SK-N-SH (cell line): ENCODE results near the gene LTB4R. TPM values are rescaled to one million over a fixed set of nuclear protein-coding genes. Genes with fewer than 3 reads are reported as not detected.

Source experiments
- CTCF ChIA-PET: fragments of 300-600, 350-600 bp; formaldehyde crosslinking; extraction: SDS; loops from one replicate; lab custom pipeline; 2021; lab: Yijun Ruan, JAX
- POLR2A ChIA-PET: fragments of 350-600 bp; sonication (Branson Sonifier 250); formaldehyde crosslinking; extraction: SDS; loops from one replicate; lab custom pipeline; 2020; ENCODE audit warnings: antibody characterized with exemption, inconsistent platforms; lab: Yijun Ruan, JAX
- DNase-seq: peaks from one replicate; pipeline ENCODE4 v3.0.0; 2012
- H2AFZ ChIP-seq: fragments of 200-600 bp; sonication (generic); 2 replicates; pipeline ENCODE4 v1.8.1; 2016; ENCODE audit warnings: antibody characterized with exemption, mild to moderate bottlenecking, low read depth
- H3F3A ChIP-seq: fragments of 200-600 bp; sonication (generic); replicated peaks from 2 replicates; pipeline ENCODE3; 2016; ENCODE audit warnings: antibody characterized with exemption, mild to moderate bottlenecking; ENCODE audit not compliant: insufficient read depth
- H3K27ac ChIP-seq, 2 experiments: fragments of 200-500 bp in 1 of 2; fragments of 200-600 bp in 1 of 2; sonication (Bioruptor generic) in 1 of 2; sonication (generic), shearing (Covaris generic) in 1 of 2; 2 replicates each; pipeline versions ENCODE4 v1.5.1 to v1.6.1; 2014 to 2016; ENCODE audit warnings: low read depth in 2 of 2, inconsistent platforms in 1 of 2, low read length in 1 of 2, mild to moderate bottlenecking in 1 of 2, mixed read lengths in 1 of 2
- H3K27me3 ChIP-seq: fragments of 200-600 bp; sonication (generic), shearing (Covaris generic); 2 replicates; pipeline ENCODE4 v1.6.1; 2016; ENCODE audit warnings: mixed run types; ENCODE audit not compliant: insufficient read depth
- H3K36me3 ChIP-seq, 2 experiments: fragments of 200-500 bp in 1 of 2; fragments of 200-600 bp in 1 of 2; sonication (Bioruptor generic) in 1 of 2; sonication (generic) in 1 of 2; replicated peaks in 1 of 2; 2 replicates each; pipeline versions ENCODE3 to v1.5.1; 2014 to 2016; ENCODE audit warnings: low read length in 1 of 2, mild to moderate bottlenecking in 1 of 2; ENCODE audit not compliant: insufficient read depth in 2 of 2, control insufficient read depth in 1 of 2
- H3K4me1 ChIP-seq, 2 experiments: fragments of 200-500 bp in 1 of 2; fragments of 200-600 bp in 1 of 2; sonication (Bioruptor generic) in 1 of 2; sonication (generic), shearing (Covaris generic) in 1 of 2; 2 replicates each; pipeline versions ENCODE4 v1.5.1 to v1.6.1; 2014 to 2016; ENCODE audit warnings: low read depth in 1 of 2, low read length in 1 of 2, mixed run types in 1 of 2; ENCODE audit not compliant: insufficient read depth in 2 of 2, control insufficient read depth in 1 of 2
- H3K4me2 ChIP-seq: fragments of 200-600 bp; sonication (generic), shearing (Covaris generic); 2 replicates; pipeline ENCODE4 v1.6.1; 2017; ENCODE audit warnings: mixed run types
- H3K4me3 ChIP-seq, 2 experiments: fragments of 200-500 bp in 1 of 2; fragments of 200-600 bp in 1 of 2; sonication (Bioruptor generic) in 1 of 2; sonication (generic), shearing (Covaris generic) in 1 of 2; 2 replicates each; pipeline versions ENCODE4 v1.5.1 to v1.8.1; 2014 to 2016; ENCODE audit warnings: low read depth in 2 of 2, inconsistent platforms in 1 of 2, low read length in 1 of 2, mild to moderate bottlenecking in 1 of 2, mixed read lengths in 1 of 2, moderate library complexity in 1 of 2
- H3K79me2 ChIP-seq: fragments of 200-600 bp; sonication (generic); 2 replicates; pipeline ENCODE4 v1.8.1; 2017; ENCODE audit warnings: mild to moderate bottlenecking; ENCODE audit not compliant: insufficient read depth
- H3K9ac ChIP-seq: fragments of 200-600 bp; sonication (generic); 2 replicates; pipeline ENCODE4 v1.6.1; 2017; ENCODE audit warnings: mixed run types
- H3K9me2 ChIP-seq: fragments of 200-600 bp; sonication (generic); 2 replicates; pipeline ENCODE4 v1.6.1; 2017; ENCODE audit warnings: mixed run types
- H3K9me3 ChIP-seq: fragments of 200-600 bp; sonication (generic); 2 replicates; pipeline ENCODE4 v1.6.1; 2017; ENCODE audit warnings: mixed run types, mild to moderate bottlenecking, moderate library complexity
- H4K20me1 ChIP-seq: fragments of 200-600 bp; sonication (generic); 2 replicates; pipeline ENCODE4 v1.6.1; 2017; ENCODE audit warnings: mild to moderate bottlenecking, mixed run types; ENCODE audit not compliant: insufficient read depth
- CTCF ChIP-seq: fragments of 200-600 bp; sonication (generic); IDR thresholded peaks from 2 replicates; pipeline ENCODE4 v1.6.1; 2017; ENCODE audit warnings: antibody characterized with exemption, mild to moderate bottlenecking, moderate library complexity
- FOXM1 ChIP-seq: IDR thresholded peaks from 2 replicates; pipeline ENCODE4 v1.4.0; 2012; ENCODE audit warnings: low read depth, mild to moderate bottlenecking
- GABPA ChIP-seq: IDR thresholded peaks from 2 replicates; pipeline ENCODE4 v1.4.0; 2012; ENCODE audit warnings: low read depth, mild to moderate bottlenecking
- RXRA ChIP-seq: IDR thresholded peaks from 2 replicates; pipeline ENCODE4 v1.4.0; 2012; ENCODE audit warnings: low read depth, mild to moderate bottlenecking, borderline replicate concordance
- TEAD4 ChIP-seq: IDR thresholded peaks from 2 replicates; pipeline ENCODE4 v1.4.0; 2012; ENCODE audit warnings: mild to moderate bottlenecking, borderline replicate concordance; ENCODE audit not compliant: insufficient read depth
- USF2 ChIP-seq: fragments of 150-350 bp; IDR thresholded peaks from 2 replicates; pipeline ENCODE4 v1.6.1; 2017; ENCODE audit warnings: antibody characterized with exemption, low read length, low read depth, borderline replicate concordance
- ZBTB33 ChIP-seq: IDR thresholded peaks from 2 replicates; pipeline ENCODE4 v1.4.0; 2012; ENCODE audit warnings: low read depth, borderline replicate concordance
- WGBS: methylation state at CpG from one replicate; pipeline ENCODE4 v1.1.6; 2017; ENCODE audit warnings: low lambda C conversion rate; 5-methylcytosine and 5-hydroxymethylcytosine counted together
- polyA plus RNA-seq, 3 experiments: library from polyadenylated mRNA; depleted of rRNA; stranded (reverse); fragments of >200 nt; gene quantifications; 2 replicates each; pipeline ENCODE4 v1.2.3, GENCODE V29; 2012
- TF ChIP-seq, protein P1 (sequence below): IDR thresholded peaks from 2 replicates; pipeline ENCODE4 v1.6.1; 2012; ENCODE audit warnings: mild to moderate bottlenecking, low read depth, low read length, moderate library complexity
- TF ChIP-seq, protein P2 (sequence below): fragments of 150-350 bp; IDR thresholded peaks from 2 replicates; pipeline ENCODE4 v1.6.1; 2016; ENCODE audit warnings: mild to moderate bottlenecking, low read depth, low read length
- TF ChIP-seq, protein P3 (sequence below): IDR thresholded peaks from 2 replicates; pipeline ENCODE4 v1.4.0; 2012; ENCODE audit warnings: low read depth, borderline replicate concordance

The LTB4R gene
- polyA plus RNA-seq, 1 of the 3 experiments (the other 2 are of a cell fraction) = 11.9 TPM

- Histone ChIP-seq H3K27ac (no peak overlapping the region), H3K79me2 (peaks cover under 1% of the 10 kb centered on the region; the same call in 1 of the 2 replicates), H2AFZ (no peak overlapping the region), H3F3A (peaks cover 4% of the 10 kb centered on the region), H3K9me2 (no peaks in the 10 kb centered on the region), H3K4me3 (no peak overlapping the region), H3K27me3 (no peaks in the 10 kb centered on the region), H4K20me1 (no peaks in the 10 kb centered on the region), H3K36me3 (peaks cover 27 to 74% of the 10 kb centered on the region in 2 experiments), H3K9me3 (no peaks in the 10 kb centered on the region), H3K4me1 (peaks cover 0 to 2% of the 10 kb centered on the region in 2 experiments; a peak in 1 of 4 replicates), H3K9ac (no peak overlapping the region), H3K4me2 (no peak overlapping the region)
- ChIA-PET CTCF (interaction anchor here (0.7 to 6.7 kb wide), 20 partner anchors 8 to 292 kb away, joined by 3 to 115 read pairs (median 12); partner anchors contain the start of genes DHRS1, NOP9, RABGGTA and TINF2), POLR2A (interaction anchor here (1.2 kb wide), 1 partner anchor 119 kb away, joined by 3 read pairs; no protein-coding TSS in a partner anchor)
- no peak for DNase-seq
- 87% methylated on average over 11 of the region's 11 CpGs for WGBS
- TF ChIP-seq, protein P1, sequence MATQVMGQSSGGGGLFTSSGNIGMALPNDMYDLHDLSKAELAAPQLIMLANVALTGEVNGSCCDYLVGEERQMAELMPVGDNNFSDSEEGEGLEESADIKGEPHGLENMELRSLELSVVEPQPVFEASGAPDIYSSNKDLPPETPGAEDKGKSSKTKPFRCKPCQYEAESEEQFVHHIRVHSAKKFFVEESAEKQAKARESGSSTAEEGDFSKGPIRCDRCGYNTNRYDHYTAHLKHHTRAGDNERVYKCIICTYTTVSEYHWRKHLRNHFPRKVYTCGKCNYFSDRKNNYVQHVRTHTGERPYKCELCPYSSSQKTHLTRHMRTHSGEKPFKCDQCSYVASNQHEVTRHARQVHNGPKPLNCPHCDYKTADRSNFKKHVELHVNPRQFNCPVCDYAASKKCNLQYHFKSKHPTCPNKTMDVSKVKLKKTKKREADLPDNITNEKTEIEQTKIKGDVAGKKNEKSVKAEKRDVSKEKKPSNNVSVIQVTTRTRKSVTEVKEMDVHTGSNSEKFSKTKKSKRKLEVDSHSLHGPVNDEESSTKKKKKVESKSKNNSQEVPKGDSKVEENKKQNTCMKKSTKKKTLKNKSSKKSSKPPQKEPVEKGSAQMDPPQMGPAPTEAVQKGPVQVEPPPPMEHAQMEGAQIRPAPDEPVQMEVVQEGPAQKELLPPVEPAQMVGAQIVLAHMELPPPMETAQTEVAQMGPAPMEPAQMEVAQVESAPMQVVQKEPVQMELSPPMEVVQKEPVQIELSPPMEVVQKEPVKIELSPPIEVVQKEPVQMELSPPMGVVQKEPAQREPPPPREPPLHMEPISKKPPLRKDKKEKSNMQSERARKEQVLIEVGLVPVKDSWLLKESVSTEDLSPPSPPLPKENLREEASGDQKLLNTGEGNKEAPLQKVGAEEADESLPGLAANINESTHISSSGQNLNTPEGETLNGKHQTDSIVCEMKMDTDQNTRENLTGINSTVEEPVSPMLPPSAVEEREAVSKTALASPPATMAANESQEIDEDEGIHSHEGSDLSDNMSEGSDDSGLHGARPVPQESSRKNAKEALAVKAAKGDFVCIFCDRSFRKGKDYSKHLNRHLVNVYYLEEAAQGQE = no peak
- TF ChIP-seq RXRA (no peak), ZBTB33 (no peak), USF2 (no peak), TEAD4 (no peak), CTCF (no peak), FOXM1 (no peak), GABPA (no peak)
- TF ChIP-seq, protein P2, sequence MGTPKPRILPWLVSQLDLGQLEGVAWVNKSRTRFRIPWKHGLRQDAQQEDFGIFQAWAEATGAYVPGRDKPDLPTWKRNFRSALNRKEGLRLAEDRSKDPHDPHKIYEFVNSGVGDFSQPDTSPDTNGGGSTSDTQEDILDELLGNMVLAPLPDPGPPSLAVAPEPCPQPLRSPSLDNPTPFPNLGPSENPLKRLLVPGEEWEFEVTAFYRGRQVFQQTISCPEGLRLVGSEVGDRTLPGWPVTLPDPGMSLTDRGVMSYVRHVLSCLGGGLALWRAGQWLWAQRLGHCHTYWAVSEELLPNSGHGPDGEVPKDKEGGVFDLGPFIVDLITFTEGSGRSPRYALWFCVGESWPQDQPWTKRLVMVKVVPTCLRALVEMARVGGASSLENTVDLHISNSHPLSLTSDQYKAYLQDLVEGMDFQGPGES = no peak
- TF ChIP-seq, protein P3, sequence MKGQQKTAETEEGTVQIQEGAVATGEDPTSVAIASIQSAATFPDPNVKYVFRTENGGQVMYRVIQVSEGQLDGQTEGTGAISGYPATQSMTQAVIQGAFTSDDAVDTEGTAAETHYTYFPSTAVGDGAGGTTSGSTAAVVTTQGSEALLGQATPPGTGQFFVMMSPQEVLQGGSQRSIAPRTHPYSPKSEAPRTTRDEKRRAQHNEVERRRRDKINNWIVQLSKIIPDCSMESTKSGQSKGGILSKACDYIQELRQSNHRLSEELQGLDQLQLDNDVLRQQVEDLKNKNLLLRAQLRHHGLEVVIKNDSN = no peak
Observed at GRCh38 chr14:24307156-24307574, 4.1 kb upstream of the LTB4R start.
